Stimulated activated naive CD4-positive, alpha-beta T cell (primary cell): ENCODE data around the gene MTCL3.

ENCODE experiments used
- DNase-seq, 6 experiments: peaks; one replicate each; lab custom pipeline; 2025; lab: John Stamatoyannopoulos, UW

Gene MTCL3

GRCh38 chr6:127515234-127515793 is 3.8 kb downstream of the MTCL3 start:
- peak in 2 of 6 experiments; percentile 23 to 40 for DNase-seq

GRCh38 chr6:127514773-127515227 is 4.3 kb downstream of the MTCL3 start:
- peak in 5 of 6 experiments; percentile 3 to 44 (median 31) for DNase-seq

- peak in 1 of 6 experiments; percentile 21 for DNase-seq
These were observed 4.9 kb downstream of the MTCL3 start for GRCh38 chr6:127514179-127514772.

- DNase-seq: no peak
These were observed 5.7 kb downstream of the MTCL3 start for GRCh38 chr6:127513425-127513824.

- DNase-seq: no peak
These were observed 8.3 kb downstream of the MTCL3 start for GRCh38 chr6:127510876-127511275.

- DNase-seq: no peak
These were observed 12.2 kb downstream of the MTCL3 start for GRCh38 chr6:127506894-127507293.

GRCh38 chr6:127503022-127503421 is 16.1 kb downstream of the MTCL3 start:
- DNase-seq: no peak

GRCh38 chr6:127497410-127497809 is 21.7 kb downstream of the MTCL3 start:
- no peak for DNase-seq

- no peak for DNase-seq
These were observed 22.7 kb downstream of the MTCL3 start for GRCh38 chr6:127496471-127496870.

- DNase-seq: no peak
These were observed 24.8 kb downstream of the MTCL3 start for GRCh38 chr6:127494240-127494767.

GRCh38 chr6:127489248-127489647 is 29.9 kb downstream of the MTCL3 start:
- DNase-seq: no peak

- DNase-seq: no peak
These were observed 32.2 kb downstream of the MTCL3 start for GRCh38 chr6:127486934-127487333.

- DNase-seq: peak in 2 of 6 experiments; percentile 23 to 25
These were observed 34.8 kb downstream of the MTCL3 start for GRCh38 chr6:127484212-127484863.

- DNase-seq: no peak
These were observed 35.6 kb downstream of the MTCL3 start for GRCh38 chr6:127483399-127484055.

- DNase-seq: no peak
These were observed 36.8 kb downstream of the MTCL3 start for GRCh38 chr6:127482325-127482724.

GRCh38 chr6:127481628-127482027 is 37.5 kb downstream of the MTCL3 start:
- no peak for DNase-seq

GRCh38 chr6:127481111-127481510 is 38.0 kb downstream of the MTCL3 start:
- DNase-seq: no peak

GRCh38 chr6:127477658-127478057 is 41.5 kb downstream of the MTCL3 start:
- no peak for DNase-seq

GRCh38 chr6:127475823-127476176 is 43.3 kb downstream of the MTCL3 start:
- DNase-seq: no peak

- no peak for DNase-seq
These were observed 43.9 kb downstream of the MTCL3 start for GRCh38 chr6:127475135-127475822.

GRCh38 chr6:127471379-127472255 is 47.5 kb downstream of the MTCL3 start:
- no peak for DNase-seq
